Karpas-422 (cell line): Measurements from ENCODE around the gene PSMA7. TPM values are rescaled to one million over a fixed set of nuclear protein-coding genes. Genes with fewer than 3 reads are reported as not detected.

Experiments used
- DNase-seq: peaks from one replicate; pipeline ENCODE4 v3.0.0-alpha.2; 2015
- H2AFZ ChIP-seq: fragments of 200-600 bp; sonication (generic); 2 replicates; pipeline ENCODE4 v1.6.1; 2014; ENCODE audit warnings: antibody characterized with exemption, low read length, mixed read lengths
- H3K27ac ChIP-seq: fragments of 200-600 bp; sonication (generic); 2 replicates; pipeline ENCODE4 v1.5.1; 2014; ENCODE audit warnings: mild to moderate bottlenecking, low read length, moderate library complexity
- H3K27me3 ChIP-seq: fragments of 200-600 bp; sonication (generic); 2 replicates; pipeline ENCODE4 v1.6.1; 2014; ENCODE audit warnings: low read length, mixed read lengths
- H3K36me3 ChIP-seq: fragments of 200-600 bp; sonication (generic); 2 replicates; pipeline ENCODE4 v1.6.1; 2014; ENCODE audit warnings: low read length, mixed read lengths; ENCODE audit not compliant: insufficient read depth
- H3K4me1 ChIP-seq: fragments of 200-600 bp; sonication (generic); 2 replicates; pipeline ENCODE4 v1.6.1; 2014; ENCODE audit warnings: mild to moderate bottlenecking, low read length, mixed read lengths
- H3K4me2 ChIP-seq: fragments of 200-600 bp; sonication (generic); 2 replicates; pipeline ENCODE4 v1.6.1; 2014; ENCODE audit warnings: low read length, low read depth, mild to moderate bottlenecking; ENCODE audit not compliant: poor library complexity, severe bottlenecking
- H3K4me3 ChIP-seq: fragments of 200-600 bp; sonication (generic); 2 replicates; pipeline ENCODE4 v1.5.1; 2014; ENCODE audit warnings: mild to moderate bottlenecking, antibody characterized with exemption, low read length, mixed read lengths
- H3K79me2 ChIP-seq: fragments of 200-600 bp; sonication (generic); 2 replicates; pipeline ENCODE4 v1.6.1; 2014; ENCODE audit warnings: mild to moderate bottlenecking, low read length, mixed read lengths
- H3K9ac ChIP-seq: fragments of 200-600 bp; sonication (generic); 2 replicates; pipeline ENCODE4 v1.6.0; 2014; ENCODE audit warnings: low read length
- H3K9me2 ChIP-seq: fragments of 200-600 bp; sonication (generic), shearing (Covaris generic); replicated peaks from 2 replicates; pipeline ENCODE4 v1.6.0; 2014; ENCODE audit warnings: mild to moderate bottlenecking, low read length, moderate library complexity; ENCODE audit not compliant: insufficient read depth
- H3K9me3 ChIP-seq: fragments of 300-700, 200-600 bp; sonication (generic); 2 replicates; pipeline ENCODE4 v1.6.1; 2014; ENCODE audit warnings: low read length, mixed read lengths
- H4K20me1 ChIP-seq: fragments of 200-600 bp; sonication (generic); 2 replicates; pipeline ENCODE4 v1.6.1; 2014; ENCODE audit warnings: mild to moderate bottlenecking, antibody characterized with exemption, low read length, low read depth; ENCODE audit not compliant: insufficient read depth
- total RNA-seq: library from RNA; depleted of rRNA; stranded (reverse); fragments of >200 nt; shearing (Covaris generic); gene quantifications from 2 replicates; pipeline ENCODE4 v1.2.3, GENCODE V29; 2014; ENCODE audit warnings: low replicate concordance; rRNA removed

Gene PSMA7
- total RNA-seq, 1 experiment from 2014 or later = 181 TPM

DNA sequence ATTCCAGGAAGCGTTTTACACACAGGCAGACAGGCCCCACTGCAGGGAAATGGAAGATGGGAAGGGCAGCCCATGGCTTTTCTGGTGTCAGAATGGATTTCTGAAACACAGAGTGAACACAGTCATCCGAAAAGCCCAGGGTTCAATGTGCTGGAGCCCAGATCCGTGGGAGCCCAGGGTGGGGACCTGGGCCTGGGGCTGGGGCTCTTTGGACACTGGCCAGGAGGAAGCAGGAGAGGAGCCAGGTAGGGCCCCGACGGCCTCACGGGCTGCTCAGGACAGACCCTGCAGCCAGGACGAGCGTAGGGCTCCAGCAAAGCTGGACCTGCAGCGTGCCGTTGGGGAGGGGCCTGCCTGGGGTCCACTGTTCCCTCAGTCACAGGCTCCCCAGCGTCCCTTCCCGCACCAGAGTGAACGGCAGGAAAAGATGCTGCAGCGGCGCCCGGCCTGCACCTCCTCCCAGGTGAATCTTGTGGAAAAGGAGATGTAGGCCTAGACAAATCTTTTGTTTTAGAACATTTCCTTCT, 45.2 kb downstream of the PSMA7 start:
- Histone ChIP-seq H3K4me2 (no peak overlapping the region), H3K4me3 (no peak overlapping the region), H3K4me1 (no peaks in the 10 kb centered on the region), H3K79me2 (no peaks in the 10 kb centered on the region), H2AFZ (no peak overlapping the region), H3K36me3 (no peaks in the 10 kb centered on the region), H3K9me2 (no peaks in the 10 kb centered on the region), H4K20me1 (no peaks in the 10 kb centered on the region), H3K27me3 (no peaks in the 10 kb centered on the region), H3K9me3 (no peaks in the 10 kb centered on the region), H3K9ac (no peak overlapping the region), H3K27ac (no peak overlapping the region)
- DNase-seq = no peak

DNA sequence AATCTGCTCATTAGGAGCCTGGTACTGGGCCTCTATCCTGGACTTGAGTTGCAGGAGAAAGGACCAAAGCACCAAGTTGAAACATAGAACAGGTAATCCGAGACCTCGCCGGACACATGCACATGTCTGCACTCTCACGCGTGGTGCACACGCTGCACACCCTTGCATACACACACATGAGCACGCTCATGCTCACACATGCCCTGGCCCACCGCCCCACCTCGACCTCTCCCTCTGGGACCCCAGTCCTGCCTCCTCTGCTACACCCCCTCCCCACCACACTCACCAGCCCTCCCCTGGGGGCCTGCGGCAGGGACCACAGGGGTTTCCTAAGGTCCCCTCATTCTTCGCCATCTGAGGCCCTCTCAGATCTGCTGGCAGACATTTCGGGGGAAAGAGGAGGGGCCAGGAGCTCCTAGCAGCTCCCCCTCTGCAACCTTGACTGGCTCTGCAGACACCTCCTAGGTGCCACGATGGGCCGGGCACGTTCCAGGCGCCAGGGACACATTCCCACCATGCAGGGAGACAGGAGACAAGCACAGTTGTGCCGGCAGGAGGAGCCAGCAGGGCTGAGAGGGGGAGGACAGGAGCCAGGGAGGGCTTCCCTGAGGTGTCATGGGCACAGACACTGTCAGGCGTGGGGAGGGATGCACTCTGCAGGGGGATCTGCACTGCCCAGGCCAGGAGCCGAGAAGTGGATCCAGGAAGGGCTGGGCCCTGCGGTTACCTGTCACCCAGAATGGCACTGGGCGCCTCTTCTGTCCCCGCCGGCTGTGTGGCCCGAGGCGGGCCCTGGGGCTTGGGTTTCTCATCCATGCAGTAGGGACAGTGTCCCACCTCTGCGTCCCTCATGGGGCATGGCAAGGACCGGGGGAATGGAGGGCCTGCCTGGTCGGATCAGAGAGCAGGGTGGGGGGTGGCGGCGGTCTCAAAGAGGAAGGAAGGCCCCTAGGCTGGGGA, 46.5 kb downstream of the PSMA7 start:
- no peaks in the 10 kb centered on the region for H3K79me2 ChIP-seq
- no peak for DNase-seq
- no peaks in the 10 kb centered on the region for H4K20me1 ChIP-seq
- no peak overlapping the region for H2AFZ ChIP-seq
- H3K27me3 ChIP-seq = no peaks in the 10 kb centered on the region
- H3K4me1 ChIP-seq = no peaks in the 10 kb centered on the region
- no peaks in the 10 kb centered on the region for H3K36me3 ChIP-seq
- H3K4me3 ChIP-seq = no peak overlapping the region
- no peaks in the 10 kb centered on the region for H3K9me2 ChIP-seq
- no peak overlapping the region for H3K9ac ChIP-seq
- H3K4me2 ChIP-seq = no peak overlapping the region
- no peak overlapping the region for H3K27ac ChIP-seq
- H3K9me3 ChIP-seq = no peaks in the 10 kb centered on the region

GRCh38 chr20:62089393-62089792, 53.8 kb downstream of the PSMA7 start:
- Histone ChIP-seq H3K4me2 (no peak overlapping the region), H3K4me1 (no peaks in the 10 kb centered on the region), H3K9me3 (no peaks in the 10 kb centered on the region), H3K27me3 (no peaks in the 10 kb centered on the region), H3K4me3 (no peak overlapping the region), H2AFZ (no peak overlapping the region), H3K9me2 (no peaks in the 10 kb centered on the region), H4K20me1 (no peaks in the 10 kb centered on the region), H3K79me2 (no peaks in the 10 kb centered on the region), H3K36me3 (no peaks in the 10 kb centered on the region), H3K9ac (no peak overlapping the region), H3K27ac (no peak overlapping the region)
- DNase-seq = no peak

DNA sequence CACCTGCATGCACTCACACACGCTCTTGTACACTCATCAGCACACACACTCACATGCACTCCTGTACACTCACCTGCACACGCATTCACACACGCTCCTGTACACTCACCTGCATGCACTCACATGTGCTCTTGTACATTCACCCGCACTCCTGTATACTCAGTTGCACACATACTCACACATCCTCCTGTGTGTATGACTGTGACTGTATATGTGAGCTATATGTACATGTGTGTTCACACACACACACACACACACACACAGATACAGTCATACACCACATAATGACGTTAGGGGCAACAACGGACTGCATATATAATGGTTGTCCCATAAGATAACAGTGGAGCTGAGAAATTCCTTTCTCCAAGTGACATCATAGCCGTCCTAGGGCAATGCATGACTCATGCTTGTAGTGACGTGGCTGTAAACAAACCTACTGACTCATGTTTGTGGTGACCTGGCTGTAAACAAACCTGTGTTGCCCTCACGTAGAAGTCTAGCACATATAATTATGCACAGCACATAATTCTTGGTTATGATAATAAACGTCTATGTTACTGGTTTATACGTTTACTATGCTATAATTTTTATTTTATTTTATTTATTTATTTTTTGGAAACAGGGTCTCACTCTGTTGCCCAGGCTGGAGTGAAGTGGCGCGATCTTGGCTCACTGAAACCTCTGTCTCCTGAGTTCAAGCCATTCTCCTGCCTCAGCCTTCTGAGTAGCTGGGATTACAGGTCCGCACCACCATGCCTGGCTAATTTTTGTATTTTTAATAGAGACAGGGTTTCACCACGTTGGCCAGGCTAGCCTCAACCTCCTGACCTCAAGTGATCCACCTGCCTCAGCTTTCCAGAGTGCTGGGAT, 54.7 kb downstream of the PSMA7 start:
- H3K9me3 ChIP-seq = no peaks in the 10 kb centered on the region
- no peak overlapping the region for H3K4me2 ChIP-seq
- H3K9ac ChIP-seq = no peak overlapping the region
- H2AFZ ChIP-seq = no peak overlapping the region
- no peak overlapping the region for H3K4me3 ChIP-seq
- DNase-seq = no peak
- no peaks in the 10 kb centered on the region for H3K36me3 ChIP-seq
- no peak overlapping the region for H3K27ac ChIP-seq
- no peaks in the 10 kb centered on the region for H4K20me1 ChIP-seq
- no peaks in the 10 kb centered on the region for H3K4me1 ChIP-seq
- H3K27me3 ChIP-seq = no peaks in the 10 kb centered on the region
- H3K9me2 ChIP-seq = no peaks in the 10 kb centered on the region
- H3K79me2 ChIP-seq = no peaks in the 10 kb centered on the region

DNA sequence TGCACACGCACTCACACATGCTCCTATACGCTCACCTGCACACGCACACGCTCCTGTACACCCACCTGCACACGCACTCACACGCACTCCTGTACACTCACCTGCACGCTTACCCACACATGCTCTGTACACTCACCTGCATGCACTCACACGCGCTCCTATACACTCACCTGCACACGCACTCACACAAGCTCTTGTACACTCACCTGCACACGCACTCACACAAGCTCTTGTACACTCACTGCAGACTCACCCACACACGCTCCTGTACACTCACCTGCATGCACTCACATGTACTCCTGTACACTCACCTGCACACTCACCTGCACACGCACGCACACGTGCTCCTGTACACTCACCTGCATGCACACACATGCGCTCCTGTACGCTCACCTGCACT, 55.6 kb downstream of the PSMA7 start:
- Histone ChIP-seq H3K36me3 (no peaks in the 10 kb centered on the region), H3K79me2 (no peaks in the 10 kb centered on the region), H3K4me3 (no peak overlapping the region), H3K27me3 (no peaks in the 10 kb centered on the region), H3K27ac (no peak overlapping the region), H3K9me3 (no peaks in the 10 kb centered on the region), H4K20me1 (no peaks in the 10 kb centered on the region), H3K4me1 (no peaks in the 10 kb centered on the region), H3K4me2 (no peak overlapping the region), H3K9ac (no peak overlapping the region), H3K9me2 (no peaks in the 10 kb centered on the region), H2AFZ (no peak overlapping the region)
- DNase-seq = no peak

- no peaks in the 10 kb centered on the region for H3K79me2 ChIP-seq
- no peaks in the 10 kb centered on the region for H4K20me1 ChIP-seq
- no peak overlapping the region for H2AFZ ChIP-seq
- no peaks in the 10 kb centered on the region for H3K27me3 ChIP-seq
- no peaks in the 10 kb centered on the region for H3K4me1 ChIP-seq
- no peak overlapping the region for H3K27ac ChIP-seq
- no peaks in the 10 kb centered on the region for H3K9me3 ChIP-seq
- H3K4me3 ChIP-seq = no peak overlapping the region
- no peaks in the 10 kb centered on the region for H3K9me2 ChIP-seq
- no peaks in the 10 kb centered on the region for H3K36me3 ChIP-seq
- no peak for DNase-seq
- H3K4me2 ChIP-seq = no peak overlapping the region
- no peak overlapping the region for H3K9ac ChIP-seq
Measured at GRCh38 chr20:62087227-62087626, 56.0 kb downstream of the PSMA7 start.

Other genes with a start within 250 kb of the PSMA7 start
- 19.5 and 19.7 TPM in 2 replicates for gene TAF4, start 77.5 kb downstream of the PSMA7 start, total RNA-seq
- 16.1 and 32.3 TPM in 2 replicates for gene LSM14B, start 20.9 kb downstream of the PSMA7 start, total RNA-seq
- 12.3 and 13.1 TPM in 2 replicates for gene SS18L1, start 375 bp upstream of the PSMA7 start, total RNA-seq
- gene MTG2, start 39.6 kb upstream of the PSMA7 start, total RNA-seq = 20.2 and 31.5 TPM in 2 replicates
- not detected in 2 replicates for gene HRH3, start 76.9 kb upstream of the PSMA7 start, total RNA-seq
- 19.1 and 22.6 TPM in 2 replicates for gene OSBPL2, start 95.1 kb upstream of the PSMA7 start, total RNA-seq
- gene ADRM1, start 159.6 kb upstream of the PSMA7 start, total RNA-seq = 53.5 and 109 TPM in 2 replicates
- gene LAMA5, start 223.9 kb upstream of the PSMA7 start, total RNA-seq = 3.2 and 17.5 TPM in 2 replicates
- gene RPS21, start 243.7 kb upstream of the PSMA7 start, total RNA-seq = 1,523 and 2,619 TPM in 2 replicates